NCI-H748 treated with DMSO at 0.1 percent for 48 hours (cell line): ENCODE results near the gene DNAH7.
"Not testable (repeated sequence)": the region's sequence is repeated elsewhere in the genome, so short reads cannot be mapped to it uniquely, and the experiment has no call there.

Experiments
- DNase-seq: peaks from one replicate; lab custom pipeline; 2025; lab: John Stamatoyannopoulos, UW

Gene DNAH7

DNA sequence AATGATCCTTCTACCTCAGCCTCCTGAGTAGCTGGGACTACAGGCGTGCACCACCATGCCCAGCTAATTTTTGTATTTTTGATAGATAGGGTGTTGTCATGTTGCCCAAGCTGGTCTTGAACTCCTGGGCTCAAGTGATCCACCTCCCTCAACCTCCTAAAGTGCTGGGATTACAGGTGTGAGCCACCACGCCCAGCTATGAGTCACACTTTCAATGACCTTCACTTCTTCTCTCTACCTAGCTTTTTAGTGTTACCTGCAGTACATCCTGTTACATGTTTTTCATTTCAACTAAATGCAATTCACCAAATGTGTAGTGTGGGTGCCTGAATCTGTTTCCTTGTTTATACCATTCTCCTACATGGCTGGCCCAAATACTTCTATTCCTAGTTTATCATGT is 347.6 kb downstream of the DNAH7 start:
- DNase-seq, result no peak

DNA sequence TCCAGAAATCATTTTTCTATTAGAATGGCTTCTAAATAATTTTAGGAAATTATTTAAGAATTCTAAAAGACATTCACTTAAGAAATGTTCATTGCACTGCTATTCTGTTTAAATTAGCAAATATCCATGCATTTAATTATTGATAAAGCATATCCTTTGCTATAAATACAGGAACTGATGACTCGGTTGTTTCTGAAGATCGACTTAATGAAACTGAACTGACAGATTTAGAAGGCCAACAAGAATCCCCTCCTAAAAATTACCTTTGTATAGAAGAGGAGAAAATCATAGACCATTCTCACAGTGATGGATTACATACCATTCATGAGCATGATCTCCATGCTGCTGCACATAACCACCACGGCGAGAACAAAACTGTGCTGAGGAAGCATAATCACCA is 352.2 kb downstream of the DNAH7 start:
- no peak for DNase-seq

DNA sequence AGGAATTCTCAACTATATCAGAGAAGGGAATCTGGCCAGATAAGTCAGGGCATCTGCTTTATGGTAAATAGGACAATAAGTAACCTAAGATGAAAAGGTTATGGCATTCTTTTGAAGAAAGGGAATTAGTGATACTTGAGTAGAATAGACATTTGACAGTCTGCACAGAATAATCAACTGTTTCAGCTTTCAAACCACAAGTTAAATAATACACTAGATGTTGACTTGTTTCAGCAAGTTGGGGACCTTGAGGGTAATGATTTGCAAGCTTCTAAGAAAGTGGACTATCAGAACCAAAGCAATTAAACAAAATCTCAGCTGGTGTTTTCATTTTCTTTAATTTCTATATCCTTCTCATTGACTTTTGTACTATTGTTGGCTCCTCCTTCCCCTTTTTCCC is 357.2 kb downstream of the DNAH7 start:
- no peak for DNase-seq

DNA sequence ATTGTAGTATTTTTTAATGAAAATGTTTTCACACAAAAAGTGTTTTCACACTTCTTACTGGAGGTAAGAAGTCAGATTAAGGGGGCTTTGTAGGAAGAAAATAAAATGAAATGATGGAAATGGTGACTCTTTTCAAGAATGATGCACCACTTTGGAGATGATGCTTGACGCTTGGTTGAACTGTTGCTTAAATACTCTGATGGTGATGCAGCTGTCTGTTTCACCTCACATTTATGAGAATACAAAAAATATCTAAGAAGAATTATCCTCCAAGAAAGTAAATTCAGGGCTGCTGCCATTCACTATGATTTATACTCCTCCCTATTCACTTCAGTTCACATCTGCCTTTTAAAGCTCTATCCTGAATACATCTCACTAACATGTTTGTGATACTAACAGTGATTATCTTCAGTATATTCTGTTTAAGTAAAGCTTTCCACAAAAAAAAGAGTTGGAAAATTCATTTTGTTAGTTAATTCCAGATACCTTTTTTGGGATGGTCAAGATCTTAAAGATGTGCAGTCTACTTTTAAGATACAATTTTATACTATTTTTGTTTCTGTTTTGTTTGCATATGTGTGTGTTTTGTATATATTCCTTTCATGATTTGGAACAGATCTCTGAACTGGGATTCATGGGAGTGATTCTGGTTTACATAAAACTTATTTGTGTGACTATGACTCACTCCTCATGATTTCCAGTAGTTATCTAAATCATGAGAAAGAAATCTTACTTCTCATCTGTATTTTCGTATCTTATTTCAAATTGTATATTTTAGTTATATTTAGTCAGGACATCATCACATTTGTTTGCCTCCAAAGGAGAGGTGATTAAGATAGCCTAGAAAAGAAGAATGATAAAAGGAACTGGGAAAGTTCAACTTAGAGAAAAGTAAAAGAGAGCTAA is 358.5 kb downstream of the DNAH7 start:
- no peak for DNase-seq

DNA sequence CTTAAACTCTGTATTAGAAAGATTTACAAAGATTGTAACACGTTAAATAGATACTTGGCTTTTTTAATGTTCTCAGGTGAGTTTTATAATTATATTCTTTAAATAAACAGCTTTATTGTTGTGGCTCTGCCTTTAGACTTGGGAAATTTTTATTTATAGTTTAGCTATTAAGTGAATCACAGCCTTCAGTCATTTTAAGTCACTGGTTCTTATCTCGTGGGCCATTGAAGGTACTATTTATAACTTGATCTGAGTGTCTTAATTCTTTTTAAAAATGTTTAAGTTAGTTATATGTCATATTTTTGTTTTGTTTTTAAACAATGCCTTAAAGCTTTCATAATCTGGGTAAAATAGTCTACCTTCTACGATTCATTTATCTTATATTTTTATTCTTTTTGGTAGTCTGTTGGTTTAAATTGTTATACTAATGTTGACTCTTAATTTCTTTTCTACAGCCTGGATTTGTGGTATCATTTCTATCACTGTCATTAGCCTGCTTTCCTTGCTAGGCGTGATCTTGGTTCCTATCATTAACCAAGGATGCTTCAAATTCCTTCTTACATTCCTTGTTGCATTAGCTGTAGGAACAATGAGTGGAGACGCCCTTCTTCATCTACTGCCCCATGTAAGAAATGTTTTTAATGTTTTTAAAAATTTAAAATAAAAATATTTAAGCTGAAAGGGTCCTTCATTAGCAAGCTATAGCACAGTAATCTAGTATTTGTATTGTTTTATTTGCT is 362.3 kb downstream of the DNAH7 start:
- no peak for DNase-seq

DNA sequence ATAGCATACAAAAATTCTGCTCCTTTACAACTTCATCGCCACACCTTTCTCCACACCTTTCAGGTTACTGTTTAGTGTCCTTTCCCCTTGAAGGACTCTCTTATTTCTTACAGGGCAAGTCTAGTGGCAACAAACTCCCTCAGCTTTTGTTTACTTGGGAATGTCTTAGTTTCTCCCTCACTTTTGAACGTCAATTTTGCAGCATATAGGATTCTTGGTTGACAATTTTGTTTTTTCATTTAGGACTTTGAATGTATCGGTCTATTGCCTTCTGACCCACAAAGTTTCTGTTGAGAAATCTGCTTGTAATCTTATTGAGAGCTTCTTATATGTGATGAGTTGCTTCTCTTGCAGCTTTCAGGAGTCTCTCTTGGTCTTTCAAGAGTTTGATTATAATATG is 368.2 kb downstream of the DNAH7 start:
- no peak for DNase-seq

DNA sequence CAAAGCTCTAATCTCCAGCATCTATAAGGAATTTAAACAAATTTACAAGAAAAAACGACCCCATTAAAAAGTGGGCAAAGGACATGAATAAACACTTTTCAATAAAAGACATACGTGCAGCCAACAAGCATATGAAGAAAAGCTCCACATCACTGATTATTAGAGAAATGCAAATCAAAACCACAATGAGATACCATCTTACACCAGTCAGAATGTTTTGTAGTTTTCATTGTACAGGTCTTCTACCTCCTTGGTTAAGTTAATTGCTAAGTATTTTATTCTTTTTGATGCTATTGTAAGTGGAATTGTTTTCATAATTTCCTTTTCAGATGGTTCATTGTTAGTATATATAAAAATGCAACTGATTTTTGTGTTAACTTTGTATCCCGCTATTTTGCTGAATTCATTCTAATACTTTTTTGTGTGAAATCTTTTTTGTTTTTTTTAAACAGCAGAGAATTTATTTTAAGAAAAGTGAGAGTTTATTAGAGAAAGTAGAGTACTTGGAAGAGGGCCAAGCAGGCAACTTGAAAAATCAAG is 370.9 kb downstream of the DNAH7 start:
- no peak for DNase-seq

DNA sequence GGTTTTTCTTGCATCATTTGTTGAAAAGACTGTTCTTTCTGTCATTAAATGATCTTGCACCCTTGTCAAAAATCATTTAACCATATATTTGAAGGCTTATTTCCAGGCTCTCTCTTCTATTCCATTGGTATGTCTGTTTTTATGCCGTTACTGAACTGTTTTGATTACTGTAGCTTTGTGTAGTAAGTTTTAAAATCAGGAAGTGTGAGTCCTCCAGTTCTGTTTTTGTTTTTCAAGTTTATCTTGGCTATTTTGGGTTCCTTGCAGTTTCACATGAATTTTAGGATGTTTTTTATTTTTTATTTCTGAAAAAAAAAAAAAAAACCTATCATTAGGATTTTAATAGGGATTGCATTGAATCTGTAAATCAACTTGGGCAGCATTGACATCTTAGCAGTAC is 372.6 kb downstream of the DNAH7 start:
- no peak for DNase-seq

DNA sequence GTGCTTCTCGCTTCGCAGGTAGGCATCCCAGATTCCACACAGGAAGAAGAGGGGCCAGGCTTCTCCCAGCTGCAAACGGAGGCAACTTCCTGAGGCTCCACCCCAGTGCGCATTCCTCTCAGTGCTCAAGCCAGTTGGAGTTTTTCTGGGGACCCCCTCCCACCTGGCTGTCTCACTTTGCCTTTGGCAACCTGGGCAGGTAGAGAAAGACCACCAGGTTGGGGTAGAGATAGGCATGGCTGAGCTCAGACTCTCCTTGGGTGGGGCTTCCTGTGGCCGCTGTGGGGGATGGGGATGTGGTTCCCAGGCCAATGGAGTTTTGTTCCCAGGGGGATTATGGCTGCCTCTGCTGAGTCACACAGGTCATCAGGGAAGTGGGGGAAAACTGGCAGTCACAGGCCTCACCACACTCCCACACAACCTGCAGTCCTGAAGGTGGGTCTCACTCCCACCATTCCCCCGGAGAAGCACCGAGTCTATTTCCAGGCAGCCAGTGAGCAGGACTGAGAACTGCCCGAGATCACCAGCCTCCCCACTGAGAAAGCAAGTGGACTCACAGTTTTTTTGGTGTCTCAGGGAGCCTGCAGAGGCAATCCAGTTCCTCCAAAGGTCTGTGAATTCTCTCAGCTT is 373.5 kb downstream of the DNAH7 start:
- peak; percentile 87 for DNase-seq

DNA sequence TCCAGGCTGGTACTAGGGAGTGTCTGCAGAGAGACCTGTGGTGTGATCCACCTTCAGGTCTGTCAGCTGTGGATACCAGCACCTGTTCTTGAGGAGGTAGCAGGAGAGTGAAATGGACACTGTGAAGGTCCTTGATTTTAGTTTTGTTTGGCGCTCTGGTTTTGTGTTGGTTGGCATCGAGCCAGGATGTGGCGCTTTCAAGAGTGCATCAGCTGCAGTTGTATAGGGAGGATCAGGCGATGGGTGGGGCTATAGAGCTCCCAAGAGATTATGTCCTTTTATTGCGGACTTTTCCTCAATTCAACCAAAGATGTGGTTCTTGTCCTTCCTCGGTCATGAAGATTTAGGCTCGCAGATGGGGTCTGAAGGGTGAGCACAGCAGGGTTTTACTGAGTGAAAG is 374.1 kb downstream of the DNAH7 start:
- DNase-seq, result peak; percentile 92

DNA sequence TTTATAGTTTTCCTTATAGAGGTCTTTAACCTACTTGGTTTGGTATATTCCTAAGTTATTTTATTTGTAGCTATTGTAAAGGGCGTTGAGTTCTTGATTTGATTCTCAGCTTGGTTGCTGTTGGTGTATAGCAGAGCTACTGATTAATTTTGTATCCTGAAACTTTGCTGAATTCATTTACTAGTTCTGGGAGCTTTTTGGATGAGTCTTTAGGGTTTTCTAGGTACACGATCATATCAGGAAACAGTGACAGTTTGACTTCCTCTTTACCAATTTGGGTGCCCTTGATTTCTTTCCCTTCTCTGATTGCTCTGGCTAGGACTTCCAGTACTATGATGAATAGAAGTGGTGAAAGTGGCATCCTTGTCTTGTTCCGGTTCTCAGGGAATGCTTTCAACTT is 376.1 kb downstream of the DNAH7 start:
- DNase-seq, result not testable (repeated sequence)
